Nucleus accumbens (tissue), 56 donors: ENCODE results near the gene USP25.
"Not testable (repeated sequence)": the region's sequence is repeated elsewhere in the genome, so short reads cannot be mapped to it uniquely, and the experiment has no call there.

Experiments used
- DNase-seq, 56 donors: peaks; one replicate each; lab custom pipeline; 2025; lab: John Stamatoyannopoulos, UW

The USP25 gene

GRCh38 chr21:15732290-15732995 is 2.7 kb downstream of the USP25 start:
- no peak for DNase-seq

- DNase-seq: no peak
Observed at GRCh38 chr21:15732996-15733329, 3.2 kb downstream of the USP25 start.

GRCh38 chr21:15735409-15735808 is 5.6 kb downstream of the USP25 start:
- DNase-seq: no peak

GRCh38 chr21:15735931-15736330 is 6.1 kb downstream of the USP25 start:
- DNase-seq: not testable (repeated sequence)

GRCh38 chr21:15738779-15739178 is 9.0 kb downstream of the USP25 start:
- DNase-seq: not testable (repeated sequence)

- no peak for DNase-seq
Observed at GRCh38 chr21:15740383-15740782, 10.6 kb downstream of the USP25 start.

GRCh38 chr21:15741510-15741909 is 11.7 kb downstream of the USP25 start:
- DNase-seq: no peak

- DNase-seq: no peak
Observed at GRCh38 chr21:15742052-15742670, 12.4 kb downstream of the USP25 start.

- no peak for DNase-seq
Observed at GRCh38 chr21:15742694-15743093, 12.9 kb downstream of the USP25 start.

- no peak for DNase-seq
Observed at GRCh38 chr21:15743593-15743992, 13.8 kb downstream of the USP25 start.

GRCh38 chr21:15744926-15745325 is 15.1 kb downstream of the USP25 start:
- DNase-seq: no peak

- DNase-seq: no peak
Observed at GRCh38 chr21:15748586-15748985, 18.8 kb downstream of the USP25 start.

- no peak for DNase-seq
Observed at GRCh38 chr21:15749082-15749860, 19.5 kb downstream of the USP25 start.

GRCh38 chr21:15749861-15750159 is 20.0 kb downstream of the USP25 start:
- no peak for DNase-seq

- DNase-seq: no peak
Observed at GRCh38 chr21:15751037-15751436, 21.3 kb downstream of the USP25 start.

- no peak for DNase-seq
Observed at GRCh38 chr21:15751546-15751945, 21.8 kb downstream of the USP25 start.

GRCh38 chr21:15752763-15753407 is 23.1 kb downstream of the USP25 start:
- no peak for DNase-seq

- no peak for DNase-seq
Observed at GRCh38 chr21:15753741-15754140, 24.0 kb downstream of the USP25 start.

GRCh38 chr21:15754640-15755039 is 24.9 kb downstream of the USP25 start:
- DNase-seq: no peak

GRCh38 chr21:15755125-15755524 is 25.3 kb downstream of the USP25 start:
- DNase-seq: no peak

GRCh38 chr21:15759469-15759868 is 29.7 kb downstream of the USP25 start:
- DNase-seq: no peak
